Measurements from ENCODE around the gene MICAL1. TPM values are rescaled to one million over a fixed set of nuclear protein-coding genes. Genes with fewer than 3 reads are reported as not detected.
"Not testable (repeated sequence)": the region's sequence is repeated elsewhere in the genome, so short reads cannot be mapped to it uniquely, and the experiment has no call there.

MICAL1 gene
- total RNA-seq, 1 donor from 2014 or later: 58.7 TPM

- Mint-ChIP-seq H3K4me1 (no peaks in the 10 kb centered on the region), H3K9me3 (no peaks in the 10 kb centered on the region), H3K27me3 (ENCODE audit: low read depth) (no peaks in the 10 kb centered on the region), H3K36me3 (ENCODE audit: low read depth) (peaks cover 14% of the 10 kb centered on the region), H3K4me3 (no peak overlapping the region), H3K27ac (ENCODE audit: unreplicated experiment) (no peak overlapping the region)
- no peak for DNase-seq (ENCODE audit: low read depth, low spot score)
- TF ChIP-seq CTCF (conservative IDR thresholded peaks at IDR 0.05): no peak
These were observed 12.1 kb upstream of the MICAL1 start for GRCh38 chr6:109467696-109468095.

GRCh38 chr6:109466212-109466923, 10.8 kb upstream of the MICAL1 start:
- no peaks in the 10 kb centered on the region for H3K9me3 Mint-ChIP-seq
- peaks cover 18% of the 10 kb centered on the region for H3K36me3 Mint-ChIP-seq (ENCODE audit: low read depth)
- no peaks in the 10 kb centered on the region for H3K27me3 Mint-ChIP-seq (ENCODE audit: low read depth)
- no peaks in the 10 kb centered on the region for H3K4me1 Mint-ChIP-seq
- TF ChIP-seq CTCF (conservative IDR thresholded peaks at IDR 0.05): no peak
- no peak overlapping the region for H3K4me3 Mint-ChIP-seq
- H3K27ac Mint-ChIP-seq (ENCODE audit: unreplicated experiment): no peak overlapping the region
- DNase-seq (ENCODE audit: low read depth, low spot score): no peak

- Mint-ChIP-seq H3K4me1 (no peaks in the 10 kb centered on the region), H3K36me3 (ENCODE audit: low read depth) (peaks cover 24% of the 10 kb centered on the region), H3K4me3 (no peak overlapping the region), H3K27me3 (ENCODE audit: low read depth) (no peaks in the 10 kb centered on the region), H3K9me3 (no peaks in the 10 kb centered on the region), H3K27ac (ENCODE audit: unreplicated experiment) (no peak overlapping the region)
- TF ChIP-seq CTCF (conservative IDR thresholded peaks at IDR 0.05): no peak
- DNase-seq (ENCODE audit: low read depth, low spot score): no peak
These were observed 10.2 kb upstream of the MICAL1 start for GRCh38 chr6:109465772-109466171.

- Mint-ChIP-seq H3K4me3 (no peak overlapping the region), H3K4me1 (peaks cover 13% of the 10 kb centered on the region), H3K27ac (ENCODE audit: unreplicated experiment) (no peak overlapping the region), H3K27me3 (ENCODE audit: low read depth) (peaks cover 2% of the 10 kb centered on the region), H3K36me3 (ENCODE audit: low read depth) (peaks cover 15% of the 10 kb centered on the region), H3K9me3 (no peaks in the 10 kb centered on the region)
- no peak for DNase-seq (ENCODE audit: low read depth, low spot score)
- TF ChIP-seq CTCF (conservative IDR thresholded peaks at IDR 0.05): no peak
These were observed 6.4 kb upstream of the MICAL1 start for GRCh38 chr6:109461733-109462526.

GRCh38 chr6:109461205-109461604, 5.6 kb upstream of the MICAL1 start:
- Mint-ChIP-seq H3K36me3 (ENCODE audit: low read depth) (peaks cover 15% of the 10 kb centered on the region), H3K4me1 (peaks cover 20% of the 10 kb centered on the region)
- H3K27ac Mint-ChIP-seq (ENCODE audit: unreplicated experiment); DNase-seq (ENCODE audit: low read depth, low spot score); H3K27me3 Mint-ChIP-seq (ENCODE audit: low read depth); H3K4me3 Mint-ChIP-seq; H3K9me3 Mint-ChIP-seq: not testable (repeated sequence)

All from neural crest cell (in vitro differentiated cells).